Endothelial cell of hepatic sinusoid (primary cell): ENCODE results near the gene LBH.

Experiments
- in situ Hi-C: cut with HindIII; loops from 2 replicates; pipeline ENCODE4 v1.10.0; 2017; ENCODE audit warnings: low sequenced_read_pairs

LBH gene

DNA sequence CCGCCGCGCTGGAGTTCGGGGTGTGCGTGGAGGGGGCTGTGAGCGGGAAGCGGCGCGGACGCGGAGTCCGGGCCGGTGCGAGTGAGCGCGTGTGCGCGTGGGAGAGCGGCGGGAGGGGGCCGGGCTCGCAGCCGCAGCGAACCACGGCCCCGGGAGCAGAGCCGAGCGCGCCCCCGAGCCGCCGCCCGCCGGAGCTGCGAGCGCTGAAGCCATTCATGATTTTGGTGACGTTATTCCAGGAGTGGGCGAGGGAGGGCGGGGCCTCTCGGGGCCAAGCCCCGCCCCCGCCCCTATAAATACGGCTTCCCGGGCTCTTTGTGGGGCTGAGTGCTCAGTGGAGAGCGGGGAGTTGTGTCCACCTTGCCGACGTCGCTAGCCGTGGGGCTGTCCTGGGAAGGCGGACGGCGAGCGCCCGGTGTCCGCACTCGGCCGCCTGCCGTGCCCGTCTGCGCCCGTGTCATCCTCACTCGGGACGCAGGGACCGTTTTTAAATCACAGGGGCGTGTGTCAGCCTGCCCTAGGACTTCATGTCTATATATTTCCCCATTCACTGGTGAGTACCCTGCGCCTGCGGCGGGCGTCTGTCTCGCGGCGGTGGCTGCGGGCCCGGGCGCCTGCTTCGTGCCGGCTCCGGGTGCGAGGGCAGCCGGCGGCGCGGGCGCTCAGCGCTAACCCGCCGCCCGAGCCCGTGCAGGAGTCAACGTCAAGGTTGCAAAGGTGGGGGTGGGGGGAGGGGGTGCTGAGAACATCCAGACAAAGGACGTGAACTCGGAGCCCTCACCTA is at the start of gene LBH:
LBH (plus strand) TSS at position 323 of the 784 bp plus-strand sequence; CDS start at position 528, 205 bp downstream.
- in situ Hi-C loops = no loop called here

DNA sequence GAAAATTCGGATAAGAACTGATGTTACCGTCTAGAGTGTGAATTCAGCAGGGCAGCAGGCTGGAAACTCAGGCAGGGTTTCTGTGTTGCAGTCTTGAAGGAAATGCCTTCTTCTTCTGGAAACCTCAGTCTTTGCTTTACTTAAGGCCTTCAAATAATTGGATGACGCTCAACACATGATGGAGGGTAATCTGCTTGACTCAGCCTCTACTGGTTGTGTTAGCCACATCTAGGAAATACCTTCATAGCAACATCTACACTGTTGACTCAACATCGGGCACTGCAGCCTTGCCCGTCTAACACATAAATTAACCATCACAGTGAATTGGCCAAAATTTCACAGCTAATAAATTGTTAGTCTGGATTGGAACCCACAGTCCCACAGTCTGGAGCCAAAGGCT is 47.3 kb upstream of the LBH start:
- in situ Hi-C loops = no loop called here

DNA sequence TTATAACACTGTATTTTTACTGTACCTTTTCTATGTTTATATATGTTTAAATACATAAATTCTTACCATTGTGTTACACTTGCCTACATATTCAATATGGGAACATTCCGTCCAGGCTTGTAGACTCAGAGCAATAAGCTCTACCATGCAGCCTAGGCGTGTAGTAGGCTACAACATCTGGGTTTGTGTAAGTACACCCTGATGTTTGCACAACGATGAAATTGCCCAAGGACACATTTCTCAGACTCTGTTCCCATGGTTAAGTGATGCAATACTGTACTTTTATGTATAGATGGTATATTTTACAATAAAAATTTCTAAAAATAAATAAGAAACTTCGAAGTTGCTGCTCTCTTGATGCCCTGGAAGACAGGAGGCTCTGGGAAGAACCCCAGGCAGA is 46.2 kb upstream of the LBH start:
- in situ Hi-C loops = no loop called here

DNA sequence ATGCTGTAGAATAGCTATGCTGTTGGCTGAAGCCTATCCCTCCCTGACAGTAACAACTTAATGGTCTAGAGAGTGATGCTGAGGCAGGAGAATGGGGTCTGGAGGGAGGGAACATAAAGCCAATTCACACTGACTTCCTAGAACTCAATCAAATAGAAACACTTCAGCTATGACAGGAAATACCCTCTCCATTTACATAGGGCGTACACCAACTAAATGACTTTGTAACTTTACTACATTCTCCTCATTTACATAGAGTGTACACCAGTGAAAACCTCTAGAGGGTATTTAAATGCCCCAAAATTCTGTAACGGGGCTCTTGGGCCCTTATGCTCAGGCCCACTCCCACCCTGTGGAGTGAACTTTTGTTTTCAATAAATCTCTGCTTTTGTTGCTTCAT is 43.0 kb upstream of the LBH start:
- in situ Hi-C loops = no loop called here

DNA sequence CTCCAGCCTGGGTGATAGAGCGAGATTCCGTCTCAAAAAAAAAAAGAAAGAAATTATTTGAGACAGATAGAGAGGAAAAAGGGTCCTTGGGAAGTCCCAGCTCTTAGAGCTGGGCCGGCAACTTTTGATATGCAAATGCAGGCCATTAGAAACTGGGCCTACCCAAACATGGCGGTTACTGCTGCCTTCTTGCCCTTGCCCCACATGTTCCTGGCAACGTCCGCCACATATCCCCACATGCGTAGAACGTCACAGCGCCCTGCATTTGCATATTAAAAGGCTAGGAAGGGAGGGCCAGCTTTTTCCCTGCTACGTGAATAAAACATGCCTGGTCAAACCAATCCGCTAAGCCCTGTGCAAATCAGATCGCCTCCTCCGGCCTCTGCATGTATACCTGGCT is 40.7 kb upstream of the LBH start:
- in situ Hi-C loops = no loop called here

DNA sequence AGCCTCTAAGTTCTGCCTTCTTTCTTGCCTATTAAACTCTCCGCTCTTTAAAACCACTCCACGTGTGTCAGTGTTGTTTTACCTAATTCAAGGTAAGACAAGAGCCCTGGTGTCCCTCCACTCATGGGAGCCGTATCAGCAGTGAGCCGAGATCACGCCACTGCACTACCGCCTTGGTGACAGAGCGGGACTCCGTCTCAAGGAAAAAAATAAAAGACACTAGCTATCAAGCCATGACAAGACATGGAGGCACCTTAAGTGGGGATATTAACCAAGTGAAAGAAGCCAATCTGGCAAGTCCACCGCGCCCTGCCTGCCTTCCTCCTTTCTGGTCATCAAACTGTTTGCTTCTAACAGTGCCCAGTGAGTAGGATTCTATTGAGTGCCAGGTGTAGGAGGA is 40.2 kb upstream of the LBH start:
- in situ Hi-C loops = no loop called here

DNA sequence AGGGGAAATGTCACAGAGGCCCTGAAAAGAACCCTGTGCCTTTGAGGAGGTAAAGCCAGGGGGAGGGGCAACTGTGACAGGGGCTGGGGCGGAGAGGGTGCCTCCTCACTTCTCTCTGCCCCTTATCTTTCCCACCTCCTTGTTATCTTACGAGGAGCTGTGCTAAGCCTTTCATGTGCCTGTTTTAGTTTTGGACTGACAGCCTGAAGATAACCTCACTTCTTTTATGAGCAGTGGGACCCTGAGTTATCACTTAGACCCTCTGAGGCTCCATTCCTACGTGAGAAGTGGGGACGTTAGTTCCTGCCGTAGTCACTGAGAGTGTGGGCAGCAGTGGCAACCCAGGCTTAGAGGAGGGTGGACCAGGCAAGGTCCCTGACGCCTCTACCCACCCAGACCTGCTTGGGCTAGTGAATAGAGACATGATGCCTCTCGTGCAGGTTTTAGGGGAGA is 39.5 kb upstream of the LBH start:
- in situ Hi-C loops = no loop called here

DNA sequence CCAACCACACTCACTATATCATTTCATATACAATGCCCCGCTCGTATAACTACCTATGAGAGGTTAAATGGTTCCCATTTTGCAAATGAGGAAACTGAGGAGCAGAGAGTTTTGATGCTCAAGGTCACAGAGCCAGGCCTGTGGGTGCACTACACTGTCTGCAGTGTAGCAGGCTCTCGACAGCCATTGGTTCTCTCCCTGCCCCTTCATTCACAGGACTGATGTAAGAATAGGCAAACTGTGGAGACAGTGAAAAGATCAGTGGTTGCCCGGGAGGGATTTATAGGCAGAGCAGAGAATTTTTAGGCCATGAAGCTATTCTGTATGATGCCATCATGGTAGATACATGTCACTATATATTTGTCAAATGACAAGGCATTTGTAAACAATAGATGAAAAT is 39.0 kb upstream of the LBH start:
- in situ Hi-C loops = no loop called here

DNA sequence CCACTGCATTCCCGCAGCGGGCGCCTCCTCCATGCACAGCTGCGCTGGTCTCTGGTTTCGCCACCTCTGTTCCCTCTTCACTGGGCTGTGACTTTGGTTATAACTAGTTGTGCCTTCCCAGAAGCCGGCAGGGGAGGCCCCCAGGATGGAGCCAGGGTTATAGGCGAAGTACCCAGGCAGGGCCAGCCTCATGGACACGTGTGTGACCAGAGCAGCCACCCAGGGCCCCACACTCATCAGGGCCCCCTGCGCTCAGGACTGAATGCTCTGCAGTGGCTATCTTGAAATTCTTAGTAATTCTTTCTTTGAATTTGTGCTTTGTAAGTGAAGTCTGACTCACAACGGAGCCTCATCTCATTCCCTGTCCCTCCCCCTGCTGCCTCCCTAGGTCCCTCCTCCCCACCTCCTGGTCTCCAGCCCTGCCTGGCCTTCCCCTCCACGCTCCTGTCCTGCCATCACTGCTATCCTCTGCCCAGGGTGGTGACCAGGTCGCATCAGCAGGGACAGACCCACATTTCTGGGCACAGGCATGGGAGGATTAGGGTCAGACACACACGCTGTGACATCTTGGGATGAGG is 38.1 kb upstream of the LBH start:
- in situ Hi-C loops = no loop called here

DNA sequence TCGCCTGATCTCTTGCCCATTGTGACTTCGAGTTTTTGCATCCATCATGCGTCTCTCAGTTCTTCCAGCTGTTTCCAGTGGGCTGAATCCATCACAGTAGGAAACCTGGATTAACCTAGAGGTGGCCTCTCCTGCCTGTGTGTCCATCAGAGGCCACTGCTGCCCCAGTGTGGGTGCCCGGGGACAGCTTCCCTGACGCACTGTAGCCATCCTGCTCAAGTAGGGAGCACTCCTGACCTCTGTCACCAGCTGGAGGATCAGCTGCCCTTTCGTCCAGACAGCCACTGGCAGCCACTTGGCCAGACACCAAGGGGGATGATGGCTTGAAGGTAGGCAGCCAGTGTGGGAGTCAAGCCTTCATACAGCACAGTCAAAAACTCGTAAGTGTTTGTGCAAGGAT is 36.9 kb upstream of the LBH start:
- in situ Hi-C loops = no loop called here

DNA sequence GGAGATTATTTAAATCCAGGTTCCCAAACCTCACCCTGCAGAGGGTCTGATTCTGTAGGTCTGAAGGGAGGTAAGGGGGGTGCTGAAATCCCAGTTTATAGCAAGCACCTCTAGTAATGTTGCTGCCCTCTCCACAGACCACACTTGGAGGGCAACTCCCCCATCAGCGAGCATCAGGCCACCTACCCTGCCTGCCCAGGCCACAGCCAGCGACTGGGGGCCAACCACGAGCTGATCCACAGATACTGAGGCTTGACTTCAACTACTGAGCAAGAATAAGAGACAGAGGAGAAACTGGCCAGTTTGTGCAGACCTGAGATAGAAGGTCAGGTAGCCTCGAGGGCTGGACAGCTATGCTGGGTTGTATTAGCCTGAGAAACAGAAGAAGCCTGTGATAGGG is 36.3 kb upstream of the LBH start:
- in situ Hi-C loops = no loop called here

DNA sequence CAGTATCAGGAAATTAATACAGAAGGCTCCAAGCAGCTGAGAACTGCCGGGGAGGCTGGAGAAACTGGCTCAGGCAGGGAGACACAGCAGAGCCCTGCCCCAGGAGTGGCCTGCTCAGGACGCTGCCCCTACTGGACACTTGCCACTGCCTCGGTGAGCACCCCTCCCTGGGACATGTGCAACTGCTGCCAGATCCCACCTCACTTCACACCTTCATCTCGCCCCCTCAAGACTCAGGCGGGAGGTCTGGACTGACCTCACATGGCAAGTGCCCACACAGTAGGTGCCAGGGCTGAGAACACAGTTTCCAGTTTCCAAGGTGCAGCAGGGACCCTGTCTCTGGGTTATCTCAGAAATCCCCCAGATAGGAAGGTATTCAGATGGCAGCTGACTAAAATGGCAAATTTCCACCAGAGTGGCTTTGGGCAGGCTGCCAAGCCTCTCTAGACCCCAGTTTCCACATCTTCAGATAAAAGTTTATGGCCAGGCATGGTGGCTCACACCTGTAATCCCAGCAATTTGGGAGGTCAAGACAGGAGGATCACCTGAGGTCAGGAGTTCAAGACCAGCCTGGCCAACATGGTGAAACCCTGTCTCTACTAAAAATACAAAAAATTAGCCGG is 33.7 kb upstream of the LBH start:
- in situ Hi-C loops = no loop called here

DNA sequence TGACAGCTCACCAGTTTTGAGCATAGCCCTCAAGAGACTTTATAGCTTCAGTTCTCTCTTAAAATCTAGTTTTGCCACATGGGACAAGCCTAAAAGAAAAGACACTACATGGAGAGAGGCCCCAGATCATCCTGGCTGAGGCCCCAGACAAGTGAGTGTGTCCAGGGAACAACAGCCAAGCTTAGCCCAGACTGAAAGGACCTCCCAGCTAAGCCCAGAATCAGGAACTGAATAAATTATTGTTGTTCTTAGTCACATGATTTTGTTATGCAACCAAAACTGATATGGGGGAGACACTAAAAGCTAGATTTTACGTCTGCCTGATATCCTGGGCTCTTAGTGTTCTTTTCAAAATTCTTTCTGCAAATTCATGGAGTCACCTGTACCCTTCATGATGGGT is 29.3 kb upstream of the LBH start:
- in situ Hi-C loops = loop anchor here (25.0 kb wide), 1 partner anchor 960 kb away; no protein-coding TSS in a partner anchor

DNA sequence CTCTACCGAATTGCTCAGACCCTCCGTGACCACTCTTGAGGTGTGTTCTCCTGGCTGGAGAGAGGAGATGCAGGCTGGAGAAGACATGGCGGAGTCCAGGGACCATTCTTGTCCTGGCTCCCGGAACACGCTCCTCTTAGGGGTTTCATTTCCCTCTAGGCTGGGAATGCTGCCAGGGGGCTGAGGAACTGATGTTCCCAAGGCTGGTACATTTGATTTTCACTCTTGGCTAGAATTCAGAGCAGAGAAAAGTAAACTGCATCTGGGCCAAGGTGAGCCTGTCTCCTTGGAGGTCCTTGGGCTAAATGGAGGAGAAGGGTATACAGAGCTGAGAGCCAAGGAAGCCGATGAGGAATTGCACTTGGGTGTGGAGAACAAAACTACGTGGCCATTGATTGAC is 28.2 kb upstream of the LBH start:
- in situ Hi-C loops = loop anchor here (25.0 kb wide), 1 partner anchor 959 kb away; no protein-coding TSS in a partner anchor

DNA sequence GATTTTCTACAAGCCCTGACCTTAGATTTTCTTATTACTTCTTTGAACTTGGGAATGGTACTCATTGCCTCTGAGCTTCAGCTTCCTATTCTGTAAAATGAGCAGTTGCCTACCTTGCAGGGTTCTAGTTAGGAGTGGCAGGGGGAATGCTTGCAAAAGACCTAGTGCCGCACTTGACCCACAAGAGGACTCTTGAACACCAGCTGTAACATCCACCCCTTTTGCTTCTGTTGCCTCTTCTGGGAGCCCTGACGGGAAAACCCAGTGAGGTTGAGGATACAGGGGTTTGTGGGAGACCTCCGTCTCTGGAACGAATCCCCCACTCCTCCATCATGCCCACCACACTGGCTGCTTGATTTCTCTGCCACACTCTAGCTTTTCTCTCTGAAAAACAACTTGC is 27.1 kb upstream of the LBH start:
- in situ Hi-C loops = loop anchor here (25.0 kb wide), 1 partner anchor 958 kb away; no protein-coding TSS in a partner anchor

DNA sequence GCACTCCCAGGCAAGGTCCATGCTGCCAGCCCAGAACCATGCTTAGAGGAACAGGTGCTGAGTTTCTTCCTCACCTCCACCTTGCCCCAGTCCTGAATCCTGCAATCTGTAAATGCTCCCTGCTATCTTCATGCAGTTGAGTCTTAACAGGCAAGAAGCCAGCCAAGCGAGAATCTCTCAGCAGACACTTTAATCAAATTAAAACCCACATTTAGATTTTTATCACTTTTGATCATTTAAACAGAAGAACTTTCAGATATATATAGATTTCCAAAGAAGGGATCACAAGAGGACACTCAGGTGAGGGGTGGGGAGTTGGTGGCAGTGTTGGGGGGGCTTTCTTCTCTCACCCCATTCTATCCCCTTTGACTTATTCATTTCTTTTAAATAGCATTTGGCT is 25.9 kb upstream of the LBH start:
- in situ Hi-C loops = loop anchor here (25.0 kb wide), 1 partner anchor 957 kb away; no protein-coding TSS in a partner anchor

DNA sequence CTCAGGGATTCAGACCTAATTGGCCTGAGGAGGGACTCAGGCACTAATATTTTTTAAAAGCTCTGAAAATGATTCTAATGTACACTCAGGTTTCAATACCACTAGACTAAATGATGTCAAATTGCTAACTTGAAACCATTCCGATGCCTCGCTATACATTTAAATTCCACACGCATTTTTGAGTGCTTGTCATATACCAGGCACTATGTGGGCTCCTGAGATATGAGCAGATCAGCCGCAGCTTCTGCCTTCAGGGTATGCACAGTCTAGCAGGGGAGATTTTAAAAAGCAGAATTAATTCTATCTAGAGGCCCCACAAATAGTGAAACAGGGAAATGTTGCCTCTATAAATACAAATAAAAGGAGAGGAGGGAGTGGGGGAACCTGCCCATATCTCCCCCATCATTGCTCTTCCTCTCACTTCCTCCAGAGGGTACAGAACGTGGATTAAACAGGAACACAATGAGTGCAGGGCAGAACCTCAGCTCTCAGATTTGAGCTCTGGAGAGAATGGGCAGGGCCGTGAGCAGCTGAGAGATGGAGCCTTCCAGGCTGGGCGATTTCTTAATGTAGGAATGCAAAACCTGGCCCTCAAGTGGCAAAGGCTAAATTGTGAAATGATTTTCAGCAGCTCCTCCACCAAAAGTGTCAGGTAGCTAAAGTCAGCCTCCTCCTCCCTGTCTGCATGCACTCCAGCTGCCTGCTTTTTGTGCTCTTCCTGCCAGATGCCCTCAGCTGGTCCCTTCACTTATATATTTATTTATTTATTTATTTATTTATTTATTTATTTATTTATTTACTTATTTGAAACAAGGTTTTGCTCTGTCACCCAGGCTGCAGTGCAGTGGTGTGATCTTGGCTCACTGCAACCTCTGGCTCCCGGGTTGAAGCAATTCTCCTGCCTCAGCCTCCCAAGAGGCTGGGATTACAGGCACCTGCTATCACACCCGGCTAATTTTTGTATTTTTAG is 24.6 kb upstream of the LBH start:
- in situ Hi-C loops = loop anchor here (25.0 kb wide), 1 partner anchor 956 kb away; no protein-coding TSS in a partner anchor

DNA sequence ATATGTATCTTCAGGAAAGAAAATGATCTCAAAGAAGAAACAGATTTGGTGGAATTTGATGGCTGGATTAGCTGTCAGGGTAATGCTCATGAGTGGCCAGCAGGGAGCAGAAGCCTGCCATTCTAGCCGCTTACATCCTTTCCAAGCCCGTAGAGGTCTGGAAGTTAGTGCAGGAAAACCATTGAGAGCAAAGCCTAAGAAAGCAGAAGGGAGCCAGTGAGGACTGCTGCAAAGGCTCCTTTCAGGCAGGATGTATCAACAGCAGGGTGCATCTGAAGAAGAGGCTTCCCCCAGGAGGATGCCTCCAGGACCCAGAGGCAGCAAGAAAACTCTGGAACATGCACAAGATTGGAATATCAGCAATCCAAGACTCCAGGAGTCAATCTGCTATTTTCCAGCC is 22.9 kb upstream of the LBH start:
- in situ Hi-C loops = loop anchor here (25.0 kb wide), 1 partner anchor 954 kb away; no protein-coding TSS in a partner anchor

DNA sequence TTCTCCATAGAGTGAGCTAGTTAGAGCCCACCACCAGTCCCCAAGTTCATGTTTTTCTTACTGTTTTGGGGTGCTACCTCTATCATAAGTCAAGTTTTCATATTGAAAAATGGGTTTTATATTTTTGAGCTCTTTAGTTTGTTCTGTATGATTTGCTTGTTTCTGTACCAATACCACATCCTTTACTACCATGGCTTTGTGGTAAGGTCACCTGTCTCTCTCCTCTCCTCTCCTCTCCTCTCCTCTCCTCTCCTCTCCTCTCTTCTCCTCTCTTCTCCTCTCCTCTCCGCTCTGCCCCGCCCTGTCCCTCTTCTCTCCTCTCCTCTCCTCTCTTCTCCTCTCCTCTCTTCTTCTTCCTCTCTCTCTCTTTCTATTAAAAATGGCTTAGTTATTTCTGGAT is 22.1 kb upstream of the LBH start:
- in situ Hi-C loops = loop anchor here (25.0 kb wide), 1 partner anchor 953 kb away; no protein-coding TSS in a partner anchor

DNA sequence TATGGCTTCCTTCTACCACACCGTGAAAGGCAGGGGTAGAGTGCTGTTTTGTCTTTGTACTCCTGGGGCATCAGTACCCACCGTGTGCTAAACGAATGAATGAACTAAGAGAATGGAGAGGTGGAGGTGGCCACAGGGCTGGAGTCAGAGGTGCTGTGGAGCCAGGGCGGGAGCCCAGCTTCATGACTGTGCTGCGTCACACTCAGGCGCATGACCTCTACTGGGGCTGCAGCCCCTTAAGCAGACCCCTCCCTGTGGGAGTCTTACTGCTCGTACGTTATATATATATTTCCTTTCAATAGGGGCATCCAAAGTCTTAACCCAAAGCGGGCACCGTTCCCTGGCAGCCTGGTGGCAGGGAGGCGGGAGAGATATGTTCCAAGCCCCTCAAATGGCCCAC is 18.0 kb upstream of the LBH start:
- in situ Hi-C loops = loop anchor here (25.0 kb wide), 1 partner anchor 949 kb away; no protein-coding TSS in a partner anchor
